IPS-15b (cell line): ENCODE results near the gene DGKB.

Experiments
- H3K27me3 ChIP-seq: one replicate; pipeline ENCODE4 v1.6.1; 2013; ENCODE audit warnings: low read length; ENCODE audit not compliant: control insufficient read depth, insufficient read depth
- H3K36me3 ChIP-seq: one replicate; pipeline ENCODE4 v1.6.1; 2013; ENCODE audit warnings: low read length; ENCODE audit not compliant: control insufficient read depth, insufficient read depth
- H3K4me1 ChIP-seq: one replicate; pipeline ENCODE4 v1.6.1; 2013; ENCODE audit warnings: mild to moderate bottlenecking, low read length; ENCODE audit not compliant: control insufficient read depth, insufficient read depth
- H3K4me3 ChIP-seq: one replicate; pipeline ENCODE4 v1.5.1; 2013; ENCODE audit warnings: low read depth, low read length
- H3K9ac ChIP-seq: one replicate; pipeline ENCODE4 v1.6.1; 2013; ENCODE audit warnings: low read depth, mild to moderate bottlenecking, low read length
- H3K9me3 ChIP-seq: one replicate; pipeline ENCODE4 v1.6.1; 2013; ENCODE audit warnings: mild to moderate bottlenecking, low read length; ENCODE audit not compliant: control insufficient read depth, insufficient read depth

DGKB gene

GRCh38 chr7:14438366-14438765, 464.2 kb downstream of the DGKB start:
- no peaks in the 10 kb centered on the region for H3K4me1 ChIP-seq
- H3K9me3 ChIP-seq = no peaks in the 10 kb centered on the region
- no peak overlapping the region for H3K9ac ChIP-seq
- no peaks in the 10 kb centered on the region for H3K27me3 ChIP-seq
- no peaks in the 10 kb centered on the region for H3K36me3 ChIP-seq
- no peak overlapping the region for H3K4me3 ChIP-seq

DNA sequence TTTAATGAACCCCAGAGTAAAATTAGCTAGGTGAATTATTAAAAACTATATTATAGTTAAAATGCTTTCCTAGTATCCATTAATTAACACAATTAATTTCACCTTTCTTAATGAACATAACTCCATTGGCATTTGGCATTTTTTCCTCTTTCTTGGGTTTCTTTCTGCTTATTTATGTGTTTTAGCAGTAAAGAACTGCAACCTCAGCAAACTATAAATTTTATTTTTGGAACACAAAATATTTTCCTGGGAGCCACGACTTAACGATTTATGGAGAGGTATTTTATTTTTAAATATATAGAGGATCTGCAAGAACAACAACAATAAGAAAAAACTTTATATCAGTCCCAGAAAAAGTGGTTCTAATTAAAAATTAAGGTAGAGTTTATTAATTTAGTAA, 465.7 kb downstream of the DGKB start:
- no peak overlapping the region for H3K9ac ChIP-seq
- no peaks in the 10 kb centered on the region for H3K9me3 ChIP-seq
- no peaks in the 10 kb centered on the region for H3K36me3 ChIP-seq
- H3K4me1 ChIP-seq = no peaks in the 10 kb centered on the region
- no peak overlapping the region for H3K4me3 ChIP-seq
- H3K27me3 ChIP-seq = no peaks in the 10 kb centered on the region

GRCh38 chr7:14432924-14433323, 469.6 kb downstream of the DGKB start:
- Histone ChIP-seq H3K4me1 (no peaks in the 10 kb centered on the region), H3K9me3 (no peaks in the 10 kb centered on the region), H3K36me3 (no peaks in the 10 kb centered on the region), H3K4me3 (no peak overlapping the region), H3K9ac (no peak overlapping the region), H3K27me3 (no peaks in the 10 kb centered on the region)

DNA sequence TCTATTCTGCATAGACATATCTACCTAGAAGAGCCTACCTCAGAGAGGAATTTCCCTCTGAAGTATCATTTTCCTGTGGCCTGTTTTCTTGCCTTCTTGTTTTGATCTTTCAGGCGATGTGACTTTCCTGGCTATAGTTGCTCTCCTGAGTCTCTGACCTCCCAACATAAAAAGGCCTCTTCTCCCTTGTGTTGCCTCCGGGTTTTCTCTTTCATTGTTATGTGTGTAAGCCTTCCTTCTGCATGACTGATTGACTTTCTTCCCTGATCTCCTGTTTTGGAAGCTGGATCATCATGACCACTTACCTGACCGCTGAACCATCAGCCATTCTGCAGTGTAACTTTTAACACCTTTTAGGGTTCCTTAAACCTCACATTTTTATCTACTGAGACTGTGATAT, 471.6 kb downstream of the DGKB start:
- no peaks in the 10 kb centered on the region for H3K4me1 ChIP-seq
- H3K4me3 ChIP-seq = no peak overlapping the region
- no peak overlapping the region for H3K9ac ChIP-seq
- no peaks in the 10 kb centered on the region for H3K9me3 ChIP-seq
- H3K27me3 ChIP-seq = no peaks in the 10 kb centered on the region
- no peaks in the 10 kb centered on the region for H3K36me3 ChIP-seq

DNA sequence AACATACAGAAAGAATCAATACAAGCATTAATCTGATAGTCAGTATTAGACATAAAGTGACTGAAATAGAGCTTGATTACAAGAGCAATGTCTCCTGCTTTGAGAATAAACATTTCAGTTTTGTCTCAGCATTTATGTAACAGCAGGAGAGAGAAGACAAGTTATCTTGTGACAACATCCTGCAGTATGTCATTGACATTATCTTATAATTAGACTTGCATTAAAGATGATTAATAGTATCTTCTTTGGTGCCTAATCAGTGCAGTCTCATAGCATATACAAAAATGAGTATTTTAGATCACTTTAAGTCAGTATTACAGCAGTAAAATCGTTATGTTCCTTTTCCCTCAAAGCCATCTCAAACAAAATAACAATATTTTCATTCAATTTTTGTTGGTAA, 477.0 kb downstream of the DGKB start:
- H3K4me1 ChIP-seq = peaks cover 1% of the 10 kb centered on the region
- H3K9me3 ChIP-seq = no peaks in the 10 kb centered on the region
- H3K36me3 ChIP-seq = no peaks in the 10 kb centered on the region
- no peak overlapping the region for H3K4me3 ChIP-seq
- H3K9ac ChIP-seq = no peak overlapping the region
- H3K27me3 ChIP-seq = no peaks in the 10 kb centered on the region

- no peaks in the 10 kb centered on the region for H3K9me3 ChIP-seq
- H3K9ac ChIP-seq = no peak overlapping the region
- H3K36me3 ChIP-seq = no peaks in the 10 kb centered on the region
- H3K4me3 ChIP-seq = no peak overlapping the region
- H3K4me1 ChIP-seq = peaks cover 2% of the 10 kb centered on the region
- no peaks in the 10 kb centered on the region for H3K27me3 ChIP-seq
Observed at GRCh38 chr7:14424675-14425074, 477.9 kb downstream of the DGKB start.

GRCh38 chr7:14420768-14421167, 481.8 kb downstream of the DGKB start:
- Histone ChIP-seq H3K4me3 (no peak overlapping the region), H3K9me3 (no peaks in the 10 kb centered on the region), H3K4me1 (peaks cover 2% of the 10 kb centered on the region), H3K9ac (no peak overlapping the region), H3K36me3 (no peaks in the 10 kb centered on the region), H3K27me3 (no peaks in the 10 kb centered on the region)

GRCh38 chr7:14419531-14419930, 483.0 kb downstream of the DGKB start:
- H3K27me3 ChIP-seq = no peaks in the 10 kb centered on the region
- no peak overlapping the region for H3K4me3 ChIP-seq
- H3K9me3 ChIP-seq = no peaks in the 10 kb centered on the region
- peaks cover 2% of the 10 kb centered on the region for H3K4me1 ChIP-seq
- no peak overlapping the region for H3K9ac ChIP-seq
- no peaks in the 10 kb centered on the region for H3K36me3 ChIP-seq

- Histone ChIP-seq H3K9ac (no peak overlapping the region), H3K9me3 (no peaks in the 10 kb centered on the region), H3K4me3 (no peak overlapping the region), H3K27me3 (no peaks in the 10 kb centered on the region), H3K4me1 (peaks cover 2% of the 10 kb centered on the region), H3K36me3 (no peaks in the 10 kb centered on the region)
Observed at GRCh38 chr7:14418633-14419032, 483.9 kb downstream of the DGKB start.

DNA sequence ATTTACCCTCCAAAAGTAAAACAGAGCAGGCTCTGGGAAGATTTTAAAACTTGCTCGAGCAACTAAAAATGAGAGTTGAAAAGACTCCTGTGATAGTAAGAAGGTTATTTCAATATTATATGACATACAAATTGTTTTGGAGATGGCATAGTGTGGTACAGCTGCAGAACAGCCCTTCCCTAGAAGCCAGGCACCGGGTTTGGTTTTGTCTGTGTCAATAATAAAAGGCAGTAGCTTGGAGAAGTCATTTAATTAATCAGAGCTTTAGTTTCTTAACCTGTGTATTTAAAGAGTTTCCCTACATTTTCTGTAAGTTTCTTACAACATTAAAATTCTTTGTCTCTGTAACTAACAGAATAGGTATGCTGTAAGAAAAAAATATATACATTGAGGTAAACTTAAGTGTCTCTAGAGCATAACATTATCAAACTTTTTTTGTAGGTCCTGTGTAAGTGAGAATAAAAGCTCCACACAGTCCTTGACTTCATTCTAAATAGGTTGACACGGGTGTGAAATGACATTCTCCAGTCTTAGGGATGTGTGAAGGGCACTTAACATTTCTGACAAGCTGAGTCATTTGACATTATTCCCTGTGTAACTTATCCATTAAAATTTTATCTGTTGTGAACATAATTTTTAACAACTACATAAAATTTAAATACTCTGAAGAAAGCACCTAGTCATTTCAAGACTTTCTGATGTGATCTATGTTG, 488.1 kb downstream of the DGKB start:
- Histone ChIP-seq H3K4me1 (no peaks in the 10 kb centered on the region), H3K9ac (no peak overlapping the region), H3K9me3 (no peaks in the 10 kb centered on the region), H3K27me3 (no peaks in the 10 kb centered on the region), H3K36me3 (no peaks in the 10 kb centered on the region), H3K4me3 (no peak overlapping the region)

DNA sequence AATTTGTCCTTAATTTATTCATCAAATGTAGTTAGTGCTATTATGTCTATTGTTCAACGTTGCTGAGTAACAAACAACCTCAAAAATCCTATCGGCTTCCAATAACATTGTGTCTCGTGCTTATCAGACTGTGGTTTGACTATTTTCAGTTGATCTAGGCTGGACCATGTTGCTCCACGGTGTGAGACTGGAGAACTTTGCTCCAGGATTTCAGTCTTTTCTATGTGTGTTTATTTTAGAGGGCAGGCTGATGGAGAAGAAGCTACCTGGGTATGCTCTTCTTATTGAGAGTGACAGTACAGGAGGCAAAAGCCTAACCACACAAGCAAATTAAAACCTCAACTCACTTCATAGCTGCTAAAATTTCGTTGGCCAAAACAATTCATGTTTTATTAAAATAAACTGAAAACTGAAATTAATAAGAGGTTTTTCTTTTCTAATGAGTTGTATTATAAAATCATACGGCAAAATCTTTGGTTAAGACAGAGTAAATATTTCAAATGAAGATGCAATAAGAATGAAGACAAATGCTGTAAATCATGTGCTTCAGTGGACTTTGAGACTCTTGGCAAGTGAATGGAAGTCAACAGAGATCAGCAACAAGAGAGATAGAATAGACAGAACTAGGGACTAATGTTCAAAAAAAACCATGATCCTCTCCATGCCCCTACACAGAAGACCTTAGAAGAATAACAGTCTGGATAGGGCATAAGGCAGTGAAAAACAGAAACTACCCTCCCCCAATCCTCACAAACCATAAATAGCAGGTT, 495.1 kb downstream of the DGKB start:
- Histone ChIP-seq H3K9ac (no peak overlapping the region), H3K36me3 (no peaks in the 10 kb centered on the region), H3K27me3 (no peaks in the 10 kb centered on the region), H3K4me1 (no peaks in the 10 kb centered on the region), H3K4me3 (no peak overlapping the region), H3K9me3 (no peaks in the 10 kb centered on the region)

DNA sequence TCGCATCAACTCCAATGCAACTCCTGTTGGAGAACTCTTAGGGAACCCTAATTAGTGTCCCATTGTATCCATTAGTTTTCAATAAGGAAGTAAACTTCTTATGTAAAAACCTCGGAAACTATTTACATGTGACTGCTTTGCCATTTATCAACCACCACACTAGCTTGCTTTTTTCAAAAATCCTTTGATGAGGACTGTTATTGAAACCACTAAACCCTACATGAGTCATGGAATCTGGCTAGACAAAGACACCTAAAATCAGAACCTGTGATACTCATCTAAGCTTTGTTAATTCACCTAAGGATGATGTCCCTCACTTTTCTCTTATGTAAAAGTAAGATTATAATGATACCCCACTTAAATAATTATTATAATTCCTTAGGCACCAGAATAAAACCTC, 499.0 kb downstream of the DGKB start:
- H3K4me3 ChIP-seq = no peak overlapping the region
- H3K4me1 ChIP-seq = no peaks in the 10 kb centered on the region
- H3K9ac ChIP-seq = no peak overlapping the region
- no peaks in the 10 kb centered on the region for H3K9me3 ChIP-seq
- H3K27me3 ChIP-seq = no peaks in the 10 kb centered on the region
- H3K36me3 ChIP-seq = no peaks in the 10 kb centered on the region
